ENCODE data around the gene HECTD4. TPM values are rescaled to one million over a fixed set of nuclear protein-coding genes. Genes with fewer than 3 reads are reported as not detected.

Gene HECTD4
- total RNA-seq, 1 experiment from 2014 or later, result 37.4 TPM

- BruUV-seq (replicated peaks), result no TSS peak
- Histone ChIP-seq H3K9me3 (ENCODE audit: insufficient read depth, low read depth) (no peaks in the 10 kb centered on the region), H3K27me3 (ENCODE audit: insufficient read depth, low read depth) (no peaks in the 10 kb centered on the region), H3K36me3 (ENCODE audit: low read depth) (no peaks in the 10 kb centered on the region), H3K9me2 (ENCODE audit: insufficient read depth) (no peaks in the 10 kb centered on the region), H3K27ac (no peak overlapping the region), H3F3A (ENCODE audit: insufficient read depth, low read depth) (no peaks in the 10 kb centered on the region), H2AFZ (no peak overlapping the region), H4K20me1 (ENCODE audit: insufficient read depth) (no peaks in the 10 kb centered on the region; the same call in 1 of the 2 replicates), H3K4me2 (no peak overlapping the region), H3K4me1 (replicated peaks; ENCODE audit: insufficient read depth) (no peaks in the 10 kb centered on the region), H3K4me3 (no peak overlapping the region), H3K79me2 (ENCODE audit: low read depth) (no peaks in the 10 kb centered on the region)
- no peak for TF ChIP-seq EZH2 (IDR thresholded peaks at IDR 0.05; ENCODE audit: low read depth)
- TF ChIP-seq, protein P1, sequence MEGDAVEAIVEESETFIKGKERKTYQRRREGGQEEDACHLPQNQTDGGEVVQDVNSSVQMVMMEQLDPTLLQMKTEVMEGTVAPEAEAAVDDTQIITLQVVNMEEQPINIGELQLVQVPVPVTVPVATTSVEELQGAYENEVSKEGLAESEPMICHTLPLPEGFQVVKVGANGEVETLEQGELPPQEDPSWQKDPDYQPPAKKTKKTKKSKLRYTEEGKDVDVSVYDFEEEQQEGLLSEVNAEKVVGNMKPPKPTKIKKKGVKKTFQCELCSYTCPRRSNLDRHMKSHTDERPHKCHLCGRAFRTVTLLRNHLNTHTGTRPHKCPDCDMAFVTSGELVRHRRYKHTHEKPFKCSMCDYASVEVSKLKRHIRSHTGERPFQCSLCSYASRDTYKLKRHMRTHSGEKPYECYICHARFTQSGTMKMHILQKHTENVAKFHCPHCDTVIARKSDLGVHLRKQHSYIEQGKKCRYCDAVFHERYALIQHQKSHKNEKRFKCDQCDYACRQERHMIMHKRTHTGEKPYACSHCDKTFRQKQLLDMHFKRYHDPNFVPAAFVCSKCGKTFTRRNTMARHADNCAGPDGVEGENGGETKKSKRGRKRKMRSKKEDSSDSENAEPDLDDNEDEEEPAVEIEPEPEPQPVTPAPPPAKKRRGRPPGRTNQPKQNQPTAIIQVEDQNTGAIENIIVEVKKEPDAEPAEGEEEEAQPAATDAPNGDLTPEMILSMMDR (conservative IDR thresholded peaks at IDR 0.05), result peak; percentile 36; the same call in 1 of the 2 replicates
- CTCF ChIA-PET, result no interaction called here
- DNase-seq, result peak in 1 of 2 experiments; percentile 43
- POLR2A ChIA-PET (ENCODE audit: unreplicated experiment), result no interaction called here
- intact Hi-C loops (cut with micrococcal nuclease; ENCODE audit: unreplicated experiment), result no loop called here
Observed at GRCh38 chr12:112170376-112170775, 211.9 kb downstream of the HECTD4 start.

GRCh38 chr12:112169966-112170365 is 212.3 kb downstream of the HECTD4 start:
- Histone ChIP-seq H3K4me1 (replicated peaks; ENCODE audit: insufficient read depth) (no peaks in the 10 kb centered on the region), H3K27ac (no peak overlapping the region), H3K4me3 (no peak overlapping the region), H3K27me3 (ENCODE audit: insufficient read depth, low read depth) (no peaks in the 10 kb centered on the region), H2AFZ (no peak overlapping the region), H3K79me2 (ENCODE audit: low read depth) (no peaks in the 10 kb centered on the region), H4K20me1 (ENCODE audit: insufficient read depth) (no peaks in the 10 kb centered on the region; the same call in 1 of the 2 replicates), H3K9me3 (ENCODE audit: insufficient read depth, low read depth) (no peaks in the 10 kb centered on the region), H3F3A (ENCODE audit: insufficient read depth, low read depth) (no peaks in the 10 kb centered on the region), H3K4me2 (no peak overlapping the region), H3K9me2 (ENCODE audit: insufficient read depth) (no peaks in the 10 kb centered on the region), H3K36me3 (ENCODE audit: low read depth) (no peaks in the 10 kb centered on the region)
- no peak for DNase-seq
- intact Hi-C loops (cut with micrococcal nuclease; ENCODE audit: unreplicated experiment), result no loop called here
- POLR2A ChIA-PET (ENCODE audit: unreplicated experiment), result no interaction called here
- CTCF ChIA-PET, result no interaction called here
- no TSS peak for BruUV-seq (replicated peaks)
- TF ChIP-seq, protein P1 (conservative IDR thresholded peaks at IDR 0.05), result no peak
- TF ChIP-seq EZH2 (IDR thresholded peaks at IDR 0.05; ENCODE audit: low read depth), result no peak

DNA sequence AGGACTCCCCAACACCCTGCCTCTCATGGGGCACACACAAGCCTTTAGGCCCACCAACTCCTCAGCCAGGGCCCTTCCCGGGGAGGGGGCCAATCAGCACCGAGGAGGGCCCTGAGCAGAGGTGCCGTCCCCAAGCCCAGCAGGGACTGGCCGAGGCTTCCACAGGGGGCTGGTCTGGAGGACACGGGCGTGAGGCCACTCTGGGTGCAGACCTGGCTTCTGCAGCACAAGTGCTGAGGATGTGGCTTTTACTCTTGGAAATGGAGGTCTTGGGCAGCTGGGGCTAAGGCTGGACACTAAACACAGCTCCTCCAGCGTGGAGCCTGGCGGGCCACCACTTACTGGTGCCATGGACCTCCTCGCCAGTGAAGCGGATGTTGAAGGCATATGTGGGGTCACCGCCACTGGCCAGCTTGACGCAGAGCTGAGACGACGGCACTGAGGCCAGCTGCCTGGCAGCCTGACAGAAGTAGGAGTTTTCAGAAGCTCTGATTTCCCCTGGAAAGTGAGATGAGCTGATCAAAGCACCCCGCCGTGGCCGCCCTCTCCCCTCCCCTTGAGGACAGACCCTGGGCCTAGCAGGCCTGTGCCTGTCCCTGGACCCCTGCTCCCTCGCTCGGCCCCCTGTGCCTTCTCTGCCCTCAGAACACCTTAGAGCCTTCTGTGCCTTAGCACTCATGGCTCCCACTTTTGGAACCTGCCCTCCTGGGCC is 212.9 kb downstream of the HECTD4 start:
- Histone ChIP-seq H3K4me3 (no peak overlapping the region), H2AFZ (no peak overlapping the region), H3K27me3 (ENCODE audit: insufficient read depth, low read depth) (no peaks in the 10 kb centered on the region), H3K9me3 (ENCODE audit: insufficient read depth, low read depth) (no peaks in the 10 kb centered on the region), H3K4me1 (replicated peaks; ENCODE audit: insufficient read depth) (no peaks in the 10 kb centered on the region), H3F3A (ENCODE audit: insufficient read depth, low read depth) (no peaks in the 10 kb centered on the region), H4K20me1 (ENCODE audit: insufficient read depth) (no peaks in the 10 kb centered on the region; the same call in 1 of the 2 replicates), H3K27ac (no peak overlapping the region), H3K9me2 (ENCODE audit: insufficient read depth) (no peaks in the 10 kb centered on the region), H3K36me3 (ENCODE audit: low read depth) (no peaks in the 10 kb centered on the region), H3K4me2 (no peak overlapping the region), H3K79me2 (ENCODE audit: low read depth) (no peaks in the 10 kb centered on the region)
- intact Hi-C loops (cut with micrococcal nuclease; ENCODE audit: unreplicated experiment), result no loop called here
- TF ChIP-seq EZH2 (IDR thresholded peaks at IDR 0.05; ENCODE audit: low read depth), result no peak
- TF ChIP-seq, protein P1 (conservative IDR thresholded peaks at IDR 0.05), result no peak
- CTCF ChIA-PET, result no interaction called here
- no peak for DNase-seq
- POLR2A ChIA-PET (ENCODE audit: unreplicated experiment), result no interaction called here
- no TSS peak for BruUV-seq (replicated peaks)

Data from PC-9 (cell line).